Muscle layer of duodenum (tissue), 2 donors: ENCODE data around the gene AFF4.
"Not testable (repeated sequence)": the region's sequence is repeated elsewhere in the genome, so short reads cannot be mapped to it uniquely, and the experiment has no call there.

Source experiments
- H3K27ac ChIP-seq: one replicate; pipeline ENCODE4 v1.7.0; 2013; ENCODE audit warnings: mild to moderate bottlenecking, low read length
- H3K27me3 ChIP-seq: one replicate; pipeline ENCODE4 v1.7.0; 2013; ENCODE audit warnings: low read depth, mild to moderate bottlenecking, control low read depth, low read length
- H3K36me3 ChIP-seq, 2 donors: one replicate each; pipeline ENCODE4 v1.7.0; 2013; ENCODE audit warnings: low read length in 2 of 2, control low read depth in 1 of 2, mild to moderate bottlenecking in 1 of 2; ENCODE audit not compliant: insufficient read depth in 2 of 2, control insufficient read depth in 1 of 2
- H3K4me1 ChIP-seq, 2 donors: one replicate each; pipeline ENCODE4 v1.7.0; 2013; ENCODE audit warnings: low read length in 2 of 2, mild to moderate bottlenecking in 2 of 2, control low read depth in 1 of 2, moderate library complexity in 1 of 2; ENCODE audit not compliant: insufficient read depth in 2 of 2, control insufficient read depth in 1 of 2
- H3K4me3 ChIP-seq, 2 donors: one replicate each; pipeline ENCODE4 v1.7.0; 2013; ENCODE audit warnings: low read length in 2 of 2, low read depth in 1 of 2, mild to moderate bottlenecking in 1 of 2
- H3K9me3 ChIP-seq, 2 donors: one replicate each; pipeline ENCODE4 v1.7.0; 2013; ENCODE audit warnings: low read length in 2 of 2, control low read depth in 1 of 2, mild to moderate bottlenecking in 1 of 2; ENCODE audit not compliant: control insufficient read depth in 1 of 2
- donor health status: healthy.

AFF4 gene

DNA sequence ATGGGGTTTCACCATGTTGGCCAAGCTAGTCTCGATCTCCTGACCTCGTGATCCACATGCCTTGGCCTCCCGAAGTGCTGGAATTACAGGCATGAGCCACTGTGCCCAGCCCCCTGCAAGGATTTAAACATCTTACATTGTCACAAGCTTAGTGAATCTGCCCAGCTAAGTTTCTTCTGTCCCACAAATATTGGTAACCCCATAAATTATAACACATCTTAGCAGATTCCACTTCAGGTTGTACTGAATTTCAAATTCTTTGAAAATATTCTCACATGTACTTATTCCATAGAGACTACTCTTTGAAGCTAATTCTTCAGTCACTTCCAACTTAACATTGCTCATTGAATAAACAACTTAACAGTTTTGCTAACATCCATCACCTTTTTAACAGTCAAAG, 13.4 kb upstream of the AFF4 start:
- H3K27me3 ChIP-seq = no peaks in the 10 kb centered on the region
- no peaks in the 10 kb centered on the region for H3K36me3 ChIP-seq
- no peaks in the 10 kb centered on the region for H3K4me1 ChIP-seq
- no peak overlapping the region for H3K4me3 ChIP-seq
- no peak overlapping the region for H3K27ac ChIP-seq
- peaks cover 4 to 7% of the 10 kb centered on the region in 2 donors for H3K9me3 ChIP-seq

DNA sequence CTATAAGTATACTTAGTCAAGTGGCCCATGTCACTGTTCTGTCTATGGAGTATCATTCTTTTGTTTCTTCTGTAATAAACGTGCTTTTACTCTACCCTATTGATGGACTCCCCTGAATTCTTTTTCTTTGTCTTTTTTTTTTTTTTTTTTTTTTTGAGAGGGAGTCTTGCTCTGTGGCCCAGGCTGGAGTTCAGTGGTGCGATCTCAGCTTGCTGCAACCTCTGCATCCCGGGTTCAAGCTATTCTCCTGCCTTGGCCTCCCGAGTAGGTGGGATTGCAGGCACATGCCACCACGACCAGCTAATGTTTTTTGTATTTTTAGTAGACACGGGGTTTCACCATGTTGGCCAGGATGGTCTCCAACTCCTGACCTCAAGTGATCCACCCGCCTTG, 9.0 kb upstream of the AFF4 start:
- H3K9me3 ChIP-seq, H3K27ac ChIP-seq, H3K4me3 ChIP-seq, H3K36me3 ChIP-seq, H3K27me3 ChIP-seq, H3K4me1 ChIP-seq: not testable (repeated sequence)

DNA sequence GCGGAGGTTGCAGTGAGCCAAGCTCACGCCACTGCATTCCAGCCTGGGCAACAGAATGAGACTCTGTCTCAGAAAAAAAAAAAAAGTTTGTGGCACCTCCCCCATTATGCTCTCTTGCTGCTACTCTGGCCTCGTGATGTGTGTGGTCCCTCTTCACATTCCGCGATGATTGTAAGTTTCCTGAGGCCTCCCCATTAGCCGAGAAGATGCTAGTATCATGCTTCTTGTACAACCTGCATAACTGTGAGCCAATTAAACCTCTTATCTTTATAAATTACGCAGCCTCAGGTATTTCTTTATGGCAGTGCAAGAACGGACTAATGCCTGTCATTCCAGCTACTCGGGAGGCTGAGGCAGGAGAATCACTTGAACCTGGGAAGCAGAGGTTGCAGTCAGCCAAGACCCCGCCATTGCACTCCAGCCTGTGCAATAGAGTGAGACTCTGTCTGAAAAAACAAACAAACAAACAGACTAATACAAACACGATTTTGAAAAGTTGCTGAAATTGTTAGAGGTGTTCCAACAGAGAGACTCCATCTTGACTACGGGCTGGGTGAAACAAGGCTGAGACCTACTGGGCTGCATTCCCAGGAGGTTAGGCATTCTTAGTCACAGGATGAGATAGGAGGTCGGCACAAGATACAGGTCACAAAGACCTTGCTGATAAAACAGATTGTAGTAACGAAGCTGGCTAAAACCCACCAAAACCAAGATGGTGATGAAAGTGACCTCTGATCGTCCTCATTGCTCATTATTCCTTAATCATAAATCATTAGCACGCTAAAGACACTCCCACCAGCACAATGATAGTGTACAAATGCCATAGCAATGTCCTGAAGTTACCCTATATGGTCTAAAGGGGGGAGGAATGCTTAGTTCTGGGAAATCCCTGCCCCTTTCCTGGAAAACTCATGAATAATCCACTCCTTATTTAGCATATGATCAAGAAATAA, 8.3 kb upstream of the AFF4 start:
- Histone ChIP-seq H3K36me3 (no peaks in the 10 kb centered on the region), H3K27me3 (no peaks in the 10 kb centered on the region), H3K27ac (no peak overlapping the region), H3K4me3 (no peak overlapping the region), H3K4me1 (no peaks in the 10 kb centered on the region), H3K9me3 (peaks cover under 1 to 3% of the 10 kb centered on the region in 2 donors)

DNA sequence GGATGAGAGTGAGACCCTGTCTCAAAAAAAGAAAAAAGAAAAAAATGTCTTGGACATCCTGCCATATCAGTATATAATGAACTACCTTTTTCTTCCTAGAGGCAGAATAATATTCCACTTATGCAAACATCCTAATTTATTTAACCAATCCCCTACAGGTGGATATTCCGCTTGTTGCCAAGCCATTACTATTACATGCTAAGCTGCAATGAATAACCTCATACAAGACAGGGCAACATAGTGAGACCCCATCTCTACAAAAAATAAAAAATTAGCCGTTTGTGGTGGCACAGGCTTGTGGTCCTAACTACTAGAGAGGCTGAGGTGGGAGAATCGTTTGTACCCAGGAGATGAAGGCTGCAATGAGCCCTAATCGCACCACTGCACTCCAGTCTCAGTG, 1.7 kb upstream of the AFF4 start:
- Histone ChIP-seq H3K36me3 (peaks cover 0 to 11% of the 10 kb centered on the region in 2 donors), H3K27ac (no peak overlapping the region), H3K4me3 (no peak overlapping the region), H3K9me3 (no peaks in the 10 kb centered on the region), H3K27me3 (no peaks in the 10 kb centered on the region), H3K4me1 (peaks cover 0 to 18% of the 10 kb centered on the region in 2 donors)

DNA sequence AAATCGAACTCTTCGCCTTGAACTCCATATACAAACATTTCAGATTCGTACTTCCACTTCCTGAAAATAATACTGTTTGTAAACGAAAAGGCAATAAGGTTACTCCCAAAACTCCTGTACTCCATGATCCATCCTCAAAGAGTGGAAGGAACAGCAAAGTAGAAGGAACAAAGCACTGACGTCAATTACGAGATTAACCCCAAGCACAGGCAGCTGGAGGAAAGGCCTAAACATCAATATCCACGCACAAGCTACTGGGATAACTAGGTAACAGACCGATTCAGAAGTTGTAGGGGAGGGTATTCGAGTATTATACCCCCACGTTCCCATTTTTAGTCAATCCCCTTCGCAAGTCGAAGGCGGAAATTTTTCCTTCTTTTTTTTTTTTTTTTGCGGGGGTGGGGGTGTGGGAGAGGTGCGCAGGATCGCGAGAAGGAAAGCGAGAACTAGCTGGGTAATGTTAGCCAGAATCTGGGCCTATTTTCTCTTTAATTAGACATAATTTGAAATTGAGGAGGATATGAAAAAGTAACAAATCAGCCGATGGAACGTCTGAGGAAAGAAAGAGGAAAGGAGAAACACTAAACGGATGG, 909 bp downstream of the AFF4 start:
- Histone ChIP-seq H3K27me3 (no peaks in the 10 kb centered on the region), H3K36me3 (peaks cover 0 to 11% of the 10 kb centered on the region in 2 donors), H3K9me3 (no peaks in the 10 kb centered on the region), H3K27ac (peak overlapping the region; percentile 98), H3K4me3 (peak overlapping the region; percentile 79 to 93), H3K4me1 (peaks cover 0 to 27% of the 10 kb centered on the region in 2 donors)

DNA sequence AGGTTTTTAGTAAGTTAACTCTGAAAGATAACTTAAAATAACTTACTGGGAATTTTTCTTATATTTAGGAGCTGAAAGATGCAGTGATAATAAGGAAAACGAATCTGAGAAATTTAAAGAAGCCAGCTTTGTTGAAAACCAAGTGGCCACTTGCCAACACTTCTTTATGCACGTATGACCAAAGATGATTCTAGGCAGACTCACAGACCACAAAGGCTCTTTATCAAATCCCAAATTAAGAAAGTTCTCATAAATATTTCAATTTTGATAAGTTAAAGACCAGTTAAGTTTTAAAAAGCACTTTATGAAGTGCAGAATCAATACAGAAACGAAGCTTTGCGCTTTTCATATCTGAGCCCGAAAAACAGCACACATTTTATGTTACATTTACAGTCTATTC, 1.5 kb downstream of the AFF4 start:
- H3K36me3 ChIP-seq = peaks cover 0 to 11% of the 10 kb centered on the region in 2 donors
- no peaks in the 10 kb centered on the region for H3K27me3 ChIP-seq
- peak overlapping the region; percentile 79 to 93 for H3K4me3 ChIP-seq
- peak overlapping the region; percentile 98 for H3K27ac ChIP-seq
- H3K9me3 ChIP-seq = no peaks in the 10 kb centered on the region
- peaks cover 0 to 27% of the 10 kb centered on the region in 2 donors for H3K4me1 ChIP-seq

DNA sequence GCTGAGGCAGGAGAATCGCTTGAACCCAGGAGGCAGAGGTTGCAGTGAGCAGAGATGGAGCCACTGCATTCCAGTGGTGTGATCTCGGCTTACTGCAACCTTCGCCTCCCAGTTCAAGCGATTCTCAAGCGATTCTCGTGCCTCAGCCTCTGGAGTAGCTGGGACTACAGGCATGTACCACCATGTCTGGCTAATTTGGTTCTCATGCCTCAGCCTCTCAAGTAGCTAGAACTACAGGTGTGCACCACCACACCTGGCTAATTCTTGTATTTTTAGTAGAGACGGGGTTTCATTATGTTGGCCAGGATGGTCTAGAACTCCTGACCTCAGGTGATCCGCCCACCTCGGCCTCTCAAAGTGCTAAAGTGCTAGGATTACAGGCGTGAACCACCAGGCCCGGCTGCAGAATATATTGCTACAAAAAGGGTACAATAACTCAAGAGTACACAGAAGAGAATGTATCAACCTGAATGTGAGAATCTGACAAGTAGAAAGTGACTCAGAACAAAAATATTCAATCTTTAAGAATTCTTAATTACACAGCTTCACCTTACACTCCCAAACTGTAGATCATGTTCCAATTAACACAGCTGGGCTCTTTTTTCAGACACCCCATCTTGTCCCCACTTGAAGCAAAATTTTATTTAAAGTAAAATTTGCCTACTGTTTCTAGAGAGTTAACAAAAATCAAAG, 2.2 kb downstream of the AFF4 start:
- H3K27ac ChIP-seq = peak overlapping the region; percentile 98
- H3K4me1 ChIP-seq = peaks cover 0 to 27% of the 10 kb centered on the region in 2 donors
- not testable (repeated sequence) for H3K9me3 ChIP-seq, H3K27me3 ChIP-seq
- peak overlapping the region; percentile 79 to 93 for H3K4me3 ChIP-seq
- peaks cover 0 to 11% of the 10 kb centered on the region in 2 donors for H3K36me3 ChIP-seq

DNA sequence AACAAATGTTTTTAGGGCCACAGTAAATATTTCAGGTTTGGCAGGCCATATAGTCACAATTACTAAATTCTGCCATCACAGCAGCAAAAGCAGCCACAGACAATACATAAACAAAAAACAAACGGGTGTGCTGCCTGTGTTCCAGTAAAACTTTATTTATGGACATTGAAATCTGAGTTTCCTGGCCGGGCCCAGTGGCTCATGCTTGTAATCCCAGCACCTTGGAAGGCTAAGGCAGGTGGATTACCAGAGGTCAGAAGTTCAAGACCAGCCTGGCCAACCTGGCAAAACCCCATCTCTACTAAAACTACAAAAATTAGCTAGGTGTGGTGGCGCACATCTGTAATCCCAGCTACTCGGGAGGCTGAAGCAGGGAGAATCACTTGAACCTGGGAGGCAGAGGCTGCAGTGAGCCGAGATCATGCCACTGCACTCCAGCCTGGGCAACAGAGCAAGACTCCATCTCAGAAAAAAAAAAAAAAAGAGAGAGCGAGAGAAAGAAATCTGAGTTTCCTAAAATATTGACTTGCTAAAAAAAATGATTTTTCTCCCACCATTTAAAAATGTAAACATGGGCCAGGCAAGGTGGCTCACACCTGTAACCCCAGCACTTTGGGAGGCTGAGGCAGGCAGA, 7.2 kb downstream of the AFF4 start:
- not testable (repeated sequence) for H3K4me3 ChIP-seq, H3K27me3 ChIP-seq, H3K9me3 ChIP-seq, H3K36me3 ChIP-seq, H3K27ac ChIP-seq
- peaks cover 5 to 40% of the 10 kb centered on the region in 2 donors for H3K4me1 ChIP-seq

DNA sequence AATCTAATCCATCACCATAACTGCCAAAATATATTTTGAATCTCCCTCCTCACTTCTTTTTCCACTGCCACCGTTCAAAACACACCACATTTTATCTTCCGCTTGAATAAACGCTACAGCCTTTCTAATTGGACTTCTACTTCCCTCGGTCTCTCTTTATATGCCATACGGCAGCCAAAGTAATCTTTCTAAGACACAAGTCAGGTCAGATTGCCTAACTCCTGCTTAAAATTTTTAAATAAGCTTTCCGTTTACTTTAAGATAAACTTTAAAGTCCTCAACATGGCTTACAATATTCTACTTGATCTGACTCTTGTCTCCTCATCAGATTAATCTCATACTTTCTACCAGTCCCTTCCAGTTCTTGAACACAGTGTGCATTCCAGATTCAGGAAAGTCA, 9.7 kb downstream of the AFF4 start:
- peak overlapping the region in 1 of 2 donors; percentile 11 for H3K4me3 ChIP-seq
- peaks cover 5 to 26% of the 10 kb centered on the region in 2 donors for H3K4me1 ChIP-seq
- H3K27me3 ChIP-seq = no peaks in the 10 kb centered on the region
- H3K9me3 ChIP-seq = no peaks in the 10 kb centered on the region
- no peak overlapping the region for H3K27ac ChIP-seq
- peaks cover 0 to 5% of the 10 kb centered on the region in 2 donors for H3K36me3 ChIP-seq

DNA sequence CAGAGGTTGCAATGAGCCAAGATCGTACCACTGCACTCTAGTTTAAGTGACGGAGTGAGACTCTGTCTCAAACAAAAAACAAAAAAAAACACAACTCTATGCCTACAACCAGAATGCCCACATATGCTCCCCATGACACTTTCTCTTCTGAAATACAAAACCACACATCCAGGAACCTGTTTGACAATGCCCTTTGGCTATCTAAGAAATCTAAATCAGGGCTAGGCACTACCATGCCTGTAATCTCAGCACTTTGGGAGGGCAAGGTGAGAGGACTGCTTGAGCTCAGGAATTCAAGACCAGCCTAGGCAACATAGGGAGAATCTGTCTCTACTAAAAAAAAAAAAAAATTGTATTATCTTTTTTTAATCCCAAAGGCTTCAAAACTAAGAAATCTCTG, 10.6 kb downstream of the AFF4 start:
- Histone ChIP-seq H3K27me3 (no peaks in the 10 kb centered on the region), H3K4me1 (peaks cover 5 to 30% of the 10 kb centered on the region in 2 donors), H3K27ac (no peak overlapping the region), H3K4me3 (no peak overlapping the region), H3K9me3 (no peaks in the 10 kb centered on the region), H3K36me3 (peaks cover 0 to 5% of the 10 kb centered on the region in 2 donors)

DNA sequence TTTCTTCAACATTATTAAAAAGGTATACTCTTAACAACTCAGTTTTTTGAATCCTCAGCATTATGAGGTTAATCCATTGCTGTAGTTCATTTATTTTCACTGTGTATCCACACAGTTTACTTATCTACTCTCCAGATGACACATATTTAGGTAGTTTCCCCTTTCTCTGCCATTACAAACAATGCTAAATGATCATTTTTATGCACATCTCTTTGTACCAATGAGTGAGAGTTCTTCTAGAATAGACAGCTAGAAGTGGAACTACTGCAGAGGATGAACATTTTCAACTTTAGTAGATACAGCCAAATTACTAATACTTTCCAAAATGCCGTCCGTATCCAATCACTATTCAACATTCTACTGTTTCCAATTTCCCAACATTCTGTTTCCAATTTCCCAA, 11.5 kb downstream of the AFF4 start:
- Histone ChIP-seq H3K4me3 (no peak overlapping the region), H3K36me3 (peaks cover 0 to 5% of the 10 kb centered on the region in 2 donors), H3K27me3 (no peaks in the 10 kb centered on the region), H3K4me1 (peaks cover 5 to 30% of the 10 kb centered on the region in 2 donors), H3K27ac (no peak overlapping the region), H3K9me3 (no peaks in the 10 kb centered on the region)
